PC-9 (cell line): ENCODE measurements around the gene TMEM163. TPM values are rescaled to one million over a fixed set of nuclear protein-coding genes. Genes with fewer than 3 reads are reported as not detected.

Experiments
- BruUV-seq: library from RNA; stranded (reverse); fragments of 400-500 nt; replicated peaks from 2 replicates; lab custom pipeline; 2021; lab: Mats Ljungman, UMichigan
- CTCF ChIA-PET: fragments of 300-600 bp; sonication (Branson Sonifier 250); formaldehyde crosslinking; loops from one replicate; lab custom pipeline; 2022; ENCODE audit warnings: antibody characterized with exemption; lab: Charles Lee
- POLR2A ChIA-PET: fragments of 300-600 bp; sonication (Branson Sonifier 250); formaldehyde crosslinking; loops from one replicate; lab custom pipeline; 2022; ENCODE audit warnings: antibody characterized with exemption; ENCODE audit not compliant: unreplicated experiment; lab: Charles Lee
- DNase-seq, 2 experiments: peaks; one replicate each; pipeline versions ENCODE4 v3.0.0 to v3.0.0-alpha.2; 2015 to 2022; ENCODE audit warnings: mixed read lengths in 1 of 2
- H2AFZ ChIP-seq: fragments of 200-600 bp; sonication (generic); 2 replicates; pipeline ENCODE4 v1.8.1; 2017; ENCODE audit warnings: antibody characterized with exemption
- H3F3A ChIP-seq: fragments of 200-600 bp; sonication (generic); 2 replicates; pipeline ENCODE4 v1.8.1; 2017; ENCODE audit warnings: antibody characterized with exemption, mild to moderate bottlenecking, low read depth; ENCODE audit not compliant: insufficient read depth
- H3K27ac ChIP-seq: fragments of 200-600 bp; sonication (generic); 2 replicates; pipeline ENCODE4 v1.6.1; 2016; ENCODE audit warnings: mixed run types
- H3K27me3 ChIP-seq: fragments of 200-600 bp; sonication (generic); 2 replicates; pipeline ENCODE4 v1.6.1; 2016; ENCODE audit warnings: low read depth, mixed run types; ENCODE audit not compliant: insufficient read depth
- H3K36me3 ChIP-seq: fragments of 200-600 bp; sonication (generic); 2 replicates; pipeline ENCODE4 v1.6.1; 2016; ENCODE audit warnings: low read depth, mixed run types
- H3K4me1 ChIP-seq: fragments of 200-600 bp; sonication (generic); replicated peaks from 2 replicates; pipeline ENCODE4 v1.6.1; 2016; ENCODE audit warnings: mixed run types; ENCODE audit not compliant: insufficient read depth
- H3K4me2 ChIP-seq: fragments of 200-600 bp; sonication (generic); 2 replicates; pipeline ENCODE4 v1.6.1; 2017; ENCODE audit warnings: mixed run types
- H3K4me3 ChIP-seq: fragments of 200-600 bp; sonication (generic); 2 replicates; pipeline ENCODE4 v1.6.1; 2016; ENCODE audit warnings: mixed run types
- H3K79me2 ChIP-seq: fragments of 200-600 bp; sonication (generic); 2 replicates; pipeline ENCODE4 v1.6.1; 2017; ENCODE audit warnings: low read depth, mixed run types
- H3K9me2 ChIP-seq: fragments of 200-600 bp; sonication (generic); 2 replicates; pipeline ENCODE4 v1.8.1; 2017; ENCODE audit warnings: mild to moderate bottlenecking; ENCODE audit not compliant: insufficient read depth
- H3K9me3 ChIP-seq: fragments of 200-600 bp; sonication (generic); 2 replicates; pipeline ENCODE4 v1.8.1; 2016; ENCODE audit warnings: low read depth; ENCODE audit not compliant: insufficient read depth
- H4K20me1 ChIP-seq: fragments of 200-600 bp; sonication (generic); 2 replicates; pipeline ENCODE4 v1.8.1; 2017; ENCODE audit not compliant: insufficient read depth
- CTCF ChIP-seq: fragments of 200-600 bp; sonication (generic); conservative IDR thresholded peaks from 2 replicates; pipeline ENCODE4 v1.6.1; 2017; ENCODE audit warnings: mixed run types, antibody characterized with exemption, mild to moderate bottlenecking, moderate library complexity
- EZH2 ChIP-seq: fragments of 200-600 bp; sonication (generic); IDR thresholded peaks from 2 replicates; pipeline ENCODE4 v1.8.0; 2017; ENCODE audit warnings: antibody characterized with exemption, low read depth
- intact Hi-C: fragments of 100-400 bp; cut with micrococcal nuclease; formaldehyde crosslinking; loops from one replicate; pipeline ENCODE4 v1.10.0; 2022; ENCODE audit not compliant: unreplicated experiment
- total RNA-seq: library from RNA; stranded (reverse); gene quantifications from 2 replicates; pipeline ENCODE4 v1.2.3, GENCODE V29; 2021

Gene TMEM163
- total RNA-seq, 1 experiment from 2014 or later = 1.4 TPM

GRCh38 chr2:134663451-134664450, 55.0 kb downstream of the TMEM163 start:
- Histone ChIP-seq H3K9me2 (no peaks in the 10 kb centered on the region), H3K79me2 (no peaks in the 10 kb centered on the region), H3K27me3 (no peaks in the 10 kb centered on the region), H3K36me3 (no peaks in the 10 kb centered on the region), H3K27ac (no peak overlapping the region), H3K4me2 (no peak overlapping the region), H3K4me1 (no peaks in the 10 kb centered on the region), H3K9me3 (no peaks in the 10 kb centered on the region), H4K20me1 (no peaks in the 10 kb centered on the region), H3K4me3 (no peak overlapping the region), H2AFZ (no peak overlapping the region), H3F3A (no peaks in the 10 kb centered on the region)
- POLR2A ChIA-PET = no interaction called here
- no peak for DNase-seq
- BruUV-seq = no TSS peak
- CTCF ChIA-PET = no interaction called here
- intact Hi-C loops = no loop called here
- TF ChIP-seq CTCF (no peak), EZH2 (no peak)

- Histone ChIP-seq H3K9me2 (no peaks in the 10 kb centered on the region), H3K4me1 (no peaks in the 10 kb centered on the region), H3K36me3 (no peaks in the 10 kb centered on the region), H3F3A (no peaks in the 10 kb centered on the region), H3K4me2 (no peak overlapping the region), H3K9me3 (no peaks in the 10 kb centered on the region), H3K27me3 (no peaks in the 10 kb centered on the region), H2AFZ (no peak overlapping the region), H4K20me1 (no peaks in the 10 kb centered on the region), H3K4me3 (no peak overlapping the region), H3K79me2 (no peaks in the 10 kb centered on the region), H3K27ac (no peak overlapping the region)
- intact Hi-C loops = no loop called here
- DNase-seq = no peak
- no peak for TF ChIP-seq EZH2
- TF ChIP-seq CTCF = no peak
- ChIA-PET POLR2A (no interaction called here), CTCF (no interaction called here)
- BruUV-seq = no TSS peak
Measured at GRCh38 chr2:134662751-134663150, 56.0 kb downstream of the TMEM163 start.

GRCh38 chr2:134660626-134661402, 58.0 kb downstream of the TMEM163 start:
- Histone ChIP-seq H3K27me3 (no peaks in the 10 kb centered on the region), H3K36me3 (no peaks in the 10 kb centered on the region), H3K4me2 (no peak overlapping the region), H3K4me1 (no peaks in the 10 kb centered on the region), H2AFZ (no peak overlapping the region), H3K9me2 (no peaks in the 10 kb centered on the region), H3K79me2 (no peaks in the 10 kb centered on the region), H3K4me3 (no peak overlapping the region), H3F3A (no peaks in the 10 kb centered on the region), H3K9me3 (no peaks in the 10 kb centered on the region), H4K20me1 (no peaks in the 10 kb centered on the region), H3K27ac (no peak overlapping the region)
- intact Hi-C loops = no loop called here
- POLR2A ChIA-PET = no interaction called here
- TF ChIP-seq CTCF = no peak
- no peak for TF ChIP-seq EZH2
- BruUV-seq = no TSS peak
- CTCF ChIA-PET = no interaction called here
- DNase-seq = no peak
